Measurements from ENCODE around the gene ZFPM1. TPM values are rescaled to one million over a fixed set of nuclear protein-coding genes. Genes with fewer than 3 reads are reported as not detected.

Gene ZFPM1
- total RNA-seq, 4 donors from 2014 or later: 4.2 to 9.3 (median 5.1) TPM

DNA sequence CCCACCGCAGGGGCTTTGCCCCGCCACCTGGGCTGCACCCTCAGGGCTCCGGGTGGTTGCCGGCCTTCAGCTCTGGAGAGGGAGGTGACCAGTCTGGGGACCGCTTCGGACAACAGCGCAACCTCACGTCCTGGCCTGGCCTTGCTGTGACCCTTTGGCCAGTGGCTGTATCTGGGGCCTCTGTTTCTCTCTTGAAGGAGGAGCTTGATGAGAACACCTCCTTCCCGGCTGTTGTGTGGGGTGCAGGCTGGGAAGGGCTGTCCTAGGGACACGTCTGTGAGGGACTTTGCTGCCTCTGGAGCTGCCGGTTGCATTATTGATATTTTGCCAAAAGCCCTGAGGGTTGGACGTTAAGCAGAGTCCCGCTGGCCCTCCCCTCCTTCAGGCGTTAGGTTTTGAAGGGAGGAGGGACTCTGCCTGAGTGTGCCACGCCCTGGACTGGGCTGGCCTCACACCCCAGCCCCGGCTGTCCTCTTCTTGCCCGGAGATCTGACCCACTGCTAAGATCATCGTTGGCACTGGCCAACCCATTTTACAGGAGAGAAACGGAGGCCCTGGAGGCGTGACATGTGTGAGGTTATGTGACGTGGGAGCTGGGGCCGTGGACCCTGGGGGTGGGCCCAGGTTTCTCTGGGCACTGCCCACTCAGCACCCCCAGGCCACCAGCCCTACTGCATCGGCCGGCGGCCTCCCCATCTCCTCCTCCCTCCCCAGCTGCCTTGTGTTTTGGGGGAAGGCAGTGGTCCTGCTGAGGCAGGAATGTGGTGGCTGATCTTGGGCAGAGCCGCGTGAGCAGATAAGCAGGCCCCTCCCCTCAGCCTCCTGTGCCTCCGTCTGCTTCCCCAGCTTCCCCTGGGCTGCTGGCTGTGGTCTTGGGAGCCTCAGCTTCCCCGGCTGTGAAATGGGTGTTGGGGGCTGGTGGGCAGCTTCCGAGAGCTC lies 8.5 kb downstream of the ZFPM1 start:
- Histone ChIP-seq H3K4me1 (peaks cover 9% of the 10 kb centered on the region), H3K27ac (no peak overlapping the region), H3K36me3 (no peaks in the 10 kb centered on the region), H3K4me3 (no peak overlapping the region), H3K27me3 (no peaks in the 10 kb centered on the region), H3K9me3 (no peaks in the 10 kb centered on the region)
- TF ChIP-seq POLR2AphosphoS5 (IDR thresholded peaks at IDR 0.05) (no peak), EP300 (IDR thresholded peaks at IDR 0.05) (no peak), POLR2A (IDR thresholded peaks at IDR 0.05) (no peak)
- TF ChIP-seq, protein P1, sequence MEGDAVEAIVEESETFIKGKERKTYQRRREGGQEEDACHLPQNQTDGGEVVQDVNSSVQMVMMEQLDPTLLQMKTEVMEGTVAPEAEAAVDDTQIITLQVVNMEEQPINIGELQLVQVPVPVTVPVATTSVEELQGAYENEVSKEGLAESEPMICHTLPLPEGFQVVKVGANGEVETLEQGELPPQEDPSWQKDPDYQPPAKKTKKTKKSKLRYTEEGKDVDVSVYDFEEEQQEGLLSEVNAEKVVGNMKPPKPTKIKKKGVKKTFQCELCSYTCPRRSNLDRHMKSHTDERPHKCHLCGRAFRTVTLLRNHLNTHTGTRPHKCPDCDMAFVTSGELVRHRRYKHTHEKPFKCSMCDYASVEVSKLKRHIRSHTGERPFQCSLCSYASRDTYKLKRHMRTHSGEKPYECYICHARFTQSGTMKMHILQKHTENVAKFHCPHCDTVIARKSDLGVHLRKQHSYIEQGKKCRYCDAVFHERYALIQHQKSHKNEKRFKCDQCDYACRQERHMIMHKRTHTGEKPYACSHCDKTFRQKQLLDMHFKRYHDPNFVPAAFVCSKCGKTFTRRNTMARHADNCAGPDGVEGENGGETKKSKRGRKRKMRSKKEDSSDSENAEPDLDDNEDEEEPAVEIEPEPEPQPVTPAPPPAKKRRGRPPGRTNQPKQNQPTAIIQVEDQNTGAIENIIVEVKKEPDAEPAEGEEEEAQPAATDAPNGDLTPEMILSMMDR (IDR thresholded peaks at IDR 0.05): no peak
- WGBS: 65% methylated on average over 9 of the region's 30 CpGs
- DNase-seq (ENCODE audit: low spot score in 2 of 2): no peak

DNA sequence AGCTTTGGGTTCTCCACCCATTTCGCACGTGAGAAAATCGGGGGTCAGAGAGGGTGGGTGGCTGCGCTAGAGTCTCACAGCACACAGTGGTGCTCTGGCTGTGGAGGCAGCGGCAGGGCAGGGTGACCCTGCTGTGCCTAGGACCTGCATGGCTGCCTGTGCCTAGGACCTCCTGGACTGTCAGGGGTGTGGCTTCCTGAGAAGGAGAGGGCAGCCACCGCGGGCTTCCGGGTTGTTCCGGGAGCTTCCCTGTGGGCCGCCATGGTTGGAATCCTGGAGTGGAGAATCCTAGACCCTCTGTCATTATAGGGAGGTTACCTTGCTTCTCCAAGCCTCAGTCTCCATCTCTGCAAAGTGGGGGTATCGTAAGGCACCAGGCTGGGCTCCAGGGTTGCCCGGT lies 9.3 kb downstream of the ZFPM1 start:
- H3K4me1 ChIP-seq: peaks cover 7% of the 10 kb centered on the region
- WGBS: 68% methylated on average over 7 of the region's 12 CpGs

DNA sequence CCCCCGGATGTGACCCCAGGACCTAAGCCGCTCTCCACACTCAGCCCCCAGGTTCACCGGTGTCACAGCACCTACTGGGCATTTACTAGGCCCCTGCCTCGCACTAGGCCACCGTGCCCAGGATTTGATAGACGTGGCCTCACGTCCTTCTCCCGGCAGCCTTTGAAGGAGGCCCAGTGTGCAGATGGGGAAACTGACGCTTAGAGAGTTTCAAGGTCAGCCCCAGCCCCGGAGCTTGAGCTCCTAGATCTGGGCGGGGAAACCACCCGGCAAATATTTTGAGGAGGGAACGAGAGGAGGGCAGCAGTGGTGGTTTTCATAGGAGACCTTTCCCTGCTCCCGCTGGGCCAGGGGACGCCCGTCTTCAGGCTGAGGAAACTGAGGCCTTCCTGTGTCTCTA lies 10.3 kb downstream of the ZFPM1 start:
- TF ChIP-seq EP300 (IDR thresholded peaks at IDR 0.05): no peak
- TF ChIP-seq POLR2AphosphoS5 (IDR thresholded peaks at IDR 0.05): no peak
- no peak for TF ChIP-seq POLR2A (IDR thresholded peaks at IDR 0.05)
- TF ChIP-seq, protein P1 (IDR thresholded peaks at IDR 0.05): no peak
- no peaks in the 10 kb centered on the region for H3K9me3 ChIP-seq
- H3K27me3 ChIP-seq: no peaks in the 10 kb centered on the region
- H3K27ac ChIP-seq: no peak overlapping the region
- 70% methylated on average over 2 of the region's 16 CpGs for WGBS
- no peak for DNase-seq (ENCODE audit: low spot score in 2 of 2)
- no peaks in the 10 kb centered on the region for H3K36me3 ChIP-seq
- H3K4me3 ChIP-seq: no peak overlapping the region
- peaks cover 7% of the 10 kb centered on the region for H3K4me1 ChIP-seq

More for the DNA sequence above, 9.3 kb downstream of the ZFPM1 start:
- Histone ChIP-seq H3K4me3 (no peak overlapping the region), H3K9me3 (no peaks in the 10 kb centered on the region), H3K36me3 (no peaks in the 10 kb centered on the region), H3K27me3 (no peaks in the 10 kb centered on the region), H3K27ac (no peak overlapping the region)
- no peak for DNase-seq (ENCODE audit: low spot score in 2 of 2)
- TF ChIP-seq, protein P1 (IDR thresholded peaks at IDR 0.05): no peak
- no peak for TF ChIP-seq EP300 (IDR thresholded peaks at IDR 0.05)
- TF ChIP-seq POLR2A (IDR thresholded peaks at IDR 0.05): no peak
- no peak for TF ChIP-seq POLR2AphosphoS5 (IDR thresholded peaks at IDR 0.05)

DNA sequence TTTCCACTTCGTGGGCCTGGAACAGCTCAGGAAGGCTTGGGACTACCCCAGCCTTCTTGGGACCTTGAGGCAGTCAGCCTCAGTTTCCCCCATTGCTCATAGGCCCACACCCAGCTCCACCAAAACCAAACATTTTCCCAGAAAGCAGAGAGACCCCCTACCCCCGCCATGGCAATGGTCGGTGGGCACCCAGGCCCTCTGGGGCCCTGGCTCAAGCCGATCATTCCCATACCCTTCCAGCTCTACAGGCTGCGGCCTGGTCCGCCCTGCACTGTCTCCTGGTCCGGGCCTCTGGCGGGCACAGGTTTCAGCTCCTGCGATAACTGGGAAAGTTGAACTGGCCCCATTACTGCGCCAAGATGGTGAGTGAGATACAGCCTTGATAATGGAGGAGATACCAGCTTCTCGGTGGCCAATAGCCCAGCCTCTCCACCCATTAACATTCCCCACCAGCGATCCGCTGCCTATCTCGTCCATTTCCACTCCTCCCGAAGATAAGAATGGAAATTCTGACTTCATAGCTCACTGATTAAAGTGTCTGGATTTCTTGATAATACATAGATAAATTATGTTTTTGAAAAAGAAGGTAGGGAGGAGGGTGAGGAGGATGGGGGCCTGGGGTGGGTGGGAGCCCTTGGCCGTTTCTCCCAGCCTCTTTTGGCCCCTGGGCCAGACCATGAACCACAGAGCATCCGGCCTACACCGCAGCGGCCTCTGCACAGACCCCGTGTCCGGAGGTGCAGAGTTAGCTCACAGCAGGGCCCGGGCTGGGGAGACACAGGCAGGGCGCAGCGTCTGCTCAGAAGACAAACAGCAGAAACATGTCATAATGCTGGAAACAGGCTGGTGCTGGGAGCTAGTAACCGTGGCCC lies 11.6 kb downstream of the ZFPM1 start:
- Histone ChIP-seq H3K27me3 (no peaks in the 10 kb centered on the region), H3K27ac (no peak overlapping the region), H3K4me1 (peaks cover 17% of the 10 kb centered on the region), H3K4me3 (no peak overlapping the region), H3K9me3 (no peaks in the 10 kb centered on the region), H3K36me3 (no peaks in the 10 kb centered on the region)
- no peak for DNase-seq (ENCODE audit: low spot score in 2 of 2)
- WGBS: 95% methylated on average over 22 of the region's 25 CpGs
- no peak for TF ChIP-seq EP300 (IDR thresholded peaks at IDR 0.05)
- TF ChIP-seq, protein P1 (IDR thresholded peaks at IDR 0.05): no peak
- no peak for TF ChIP-seq POLR2A (IDR thresholded peaks at IDR 0.05)
- no peak for TF ChIP-seq POLR2AphosphoS5 (IDR thresholded peaks at IDR 0.05)

Data from suprapubic skin (tissue), 4 donors.